Activated naive CD4-positive, alpha-beta T cell treated with anti-CD3 and anti-CD28 coated beads, Interleukin-2, amount 10 ng/mL, durations not matched to agents 7 days and 5 days (primary cell): Measurements from ENCODE around the gene SEMA5B.

Experiments used
- CTCF ChIA-PET: fragments of 350-600 bp; sonication (Branson Sonifier 250); formaldehyde crosslinking; loops from one replicate; lab custom pipeline; 2021; ENCODE audit warnings: antibody characterized with exemption; lab: Charles Lee
- DNase-seq: peaks from one replicate; pipeline ENCODE4 v3.0.0-alpha.2; 2020
- H3K27ac Mint-ChIP-seq: one replicate; pipeline ENCODE4 v1.8.0; 2021; ENCODE audit warnings: mild to moderate bottlenecking, moderate library complexity, mixed read lengths
- H3K27me3 Mint-ChIP-seq: one replicate; pipeline ENCODE4 v1.8.0; 2021; ENCODE audit warnings: mild to moderate bottlenecking, mixed read lengths
- H3K36me3 Mint-ChIP-seq: one replicate; pipeline ENCODE4 v1.8.0; 2021; ENCODE audit warnings: mixed read lengths
- H3K4me1 Mint-ChIP-seq: one replicate; pipeline ENCODE4 v1.8.0; 2021; ENCODE audit warnings: mixed read lengths
- H3K4me3 Mint-ChIP-seq: one replicate; pipeline ENCODE4 v1.8.0; 2021; ENCODE audit warnings: mild to moderate bottlenecking, moderate library complexity, mixed read lengths
- H3K9me3 Mint-ChIP-seq: one replicate; pipeline ENCODE4 v1.8.0; 2021; ENCODE audit warnings: mixed read lengths

SEMA5B gene

GRCh38 chr3:123024056-123024455, 3.5 kb downstream of the SEMA5B start:
- Mint-ChIP-seq H3K27me3 (peaks cover 35% of the 10 kb centered on the region), H3K4me3 (no peak overlapping the region), H3K36me3 (no peaks in the 10 kb centered on the region), H3K9me3 (no peaks in the 10 kb centered on the region), H3K27ac (no peak overlapping the region), H3K4me1 (peaks cover 16% of the 10 kb centered on the region)
- CTCF ChIA-PET: interaction anchor here (0.6 to 1.9 kb wide), 2 partner anchors 76 to 81 kb away, joined by 3 to 5 read pairs; no protein-coding TSS in a partner anchor
- DNase-seq: no peak

- Mint-ChIP-seq H3K4me3 (no peak overlapping the region), H3K9me3 (no peaks in the 10 kb centered on the region), H3K27ac (no peak overlapping the region), H3K27me3 (peaks cover 55% of the 10 kb centered on the region), H3K4me1 (peaks cover 9% of the 10 kb centered on the region), H3K36me3 (no peaks in the 10 kb centered on the region)
- CTCF ChIA-PET: no interaction called here
- DNase-seq: no peak
Observed at GRCh38 chr3:123021996-123022510, 5.5 kb downstream of the SEMA5B start.

GRCh38 chr3:123021388-123021787, 6.2 kb downstream of the SEMA5B start:
- Mint-ChIP-seq H3K9me3 (no peaks in the 10 kb centered on the region), H3K4me1 (peaks cover 3% of the 10 kb centered on the region), H3K27ac (no peak overlapping the region), H3K27me3 (peaks cover 57% of the 10 kb centered on the region), H3K36me3 (no peaks in the 10 kb centered on the region), H3K4me3 (no peak overlapping the region)
- DNase-seq: no peak
- CTCF ChIA-PET: interaction anchor here (0.7 to 3.5 kb wide), 3 partner anchors 7 to 271 kb away, joined by 3 to 21 read pairs (median 4); partner anchors contain the start of gene SEMA5B

GRCh38 chr3:123020709-123021108, 6.9 kb downstream of the SEMA5B start:
- DNase-seq: no peak
- CTCF ChIA-PET: interaction anchor here (0.7 to 3.5 kb wide), 5 partner anchors 8 to 272 kb away, joined by 3 to 21 read pairs (median 3); partner anchors contain the start of gene SEMA5B
- no peaks in the 10 kb centered on the region for H3K9me3 Mint-ChIP-seq
- H3K4me3 Mint-ChIP-seq: no peak overlapping the region
- no peak overlapping the region for H3K27ac Mint-ChIP-seq
- no peaks in the 10 kb centered on the region for H3K36me3 Mint-ChIP-seq
- H3K4me1 Mint-ChIP-seq: no peaks in the 10 kb centered on the region
- peaks cover 61% of the 10 kb centered on the region for H3K27me3 Mint-ChIP-seq

- Mint-ChIP-seq H3K4me3 (no peak overlapping the region), H3K9me3 (no peaks in the 10 kb centered on the region), H3K4me1 (no peaks in the 10 kb centered on the region), H3K27ac (no peak overlapping the region), H3K36me3 (no peaks in the 10 kb centered on the region), H3K27me3 (peaks cover 70% of the 10 kb centered on the region)
- DNase-seq: no peak
- CTCF ChIA-PET: interaction anchor here (1.1 to 3.5 kb wide), 2 partner anchors 9 to 71 kb away, joined by 3 to 21 read pairs; partner anchors contain the start of gene SEMA5B
Observed at GRCh38 chr3:123019591-123019990, 8.0 kb downstream of the SEMA5B start.

- CTCF ChIA-PET: interaction anchor here (3.5 kb wide), 1 partner anchor 10 kb away, joined by 21 read pairs; the partner anchor contains the start of gene SEMA5B
- Mint-ChIP-seq H3K4me3 (no peak overlapping the region), H3K4me1 (no peaks in the 10 kb centered on the region), H3K36me3 (no peaks in the 10 kb centered on the region), H3K27me3 (peaks cover 72% of the 10 kb centered on the region), H3K9me3 (no peaks in the 10 kb centered on the region), H3K27ac (no peak overlapping the region)
- DNase-seq: no peak
Observed at GRCh38 chr3:123019161-123019560, 8.4 kb downstream of the SEMA5B start.

- H3K27me3 Mint-ChIP-seq: peaks cover 77% of the 10 kb centered on the region
- no peak overlapping the region for H3K27ac Mint-ChIP-seq
- H3K4me1 Mint-ChIP-seq: no peaks in the 10 kb centered on the region
- no peaks in the 10 kb centered on the region for H3K36me3 Mint-ChIP-seq
- no peak overlapping the region for H3K4me3 Mint-ChIP-seq
- CTCF ChIA-PET: interaction anchor here (3.5 kb wide), 1 partner anchor 10 kb away, joined by 21 read pairs; the partner anchor contains the start of gene SEMA5B
- no peak for DNase-seq
- H3K9me3 Mint-ChIP-seq: no peaks in the 10 kb centered on the region
Observed at GRCh38 chr3:123018683-123019082, 8.9 kb downstream of the SEMA5B start.

GRCh38 chr3:123015596-123015995, 12.0 kb downstream of the SEMA5B start:
- H3K27me3 Mint-ChIP-seq: peaks cover 78% of the 10 kb centered on the region
- H3K4me3 Mint-ChIP-seq: no peak overlapping the region
- H3K27ac Mint-ChIP-seq: no peak overlapping the region
- no peaks in the 10 kb centered on the region for H3K4me1 Mint-ChIP-seq
- CTCF ChIA-PET: interaction anchor here (0.9 kb wide), 1 partner anchor 12 kb away, joined by 4 read pairs; the partner anchor contains the start of gene SEMA5B
- no peaks in the 10 kb centered on the region for H3K9me3 Mint-ChIP-seq
- no peaks in the 10 kb centered on the region for H3K36me3 Mint-ChIP-seq
- DNase-seq: no peak

- no peak overlapping the region for H3K27ac Mint-ChIP-seq
- peaks cover 80% of the 10 kb centered on the region for H3K27me3 Mint-ChIP-seq
- CTCF ChIA-PET: no interaction called here
- no peaks in the 10 kb centered on the region for H3K36me3 Mint-ChIP-seq
- H3K4me1 Mint-ChIP-seq: no peaks in the 10 kb centered on the region
- H3K9me3 Mint-ChIP-seq: no peaks in the 10 kb centered on the region
- no peak for DNase-seq
- no peak overlapping the region for H3K4me3 Mint-ChIP-seq
Observed at GRCh38 chr3:123013876-123014275, 13.7 kb downstream of the SEMA5B start.

- CTCF ChIA-PET: interaction anchor here (0.6 kb wide), 1 partner anchor 29 kb away, joined by 3 read pairs; no protein-coding TSS in a partner anchor
- Mint-ChIP-seq H3K27me3 (peaks cover 77% of the 10 kb centered on the region), H3K36me3 (no peaks in the 10 kb centered on the region), H3K4me3 (no peak overlapping the region), H3K27ac (no peak overlapping the region), H3K4me1 (no peaks in the 10 kb centered on the region), H3K9me3 (no peaks in the 10 kb centered on the region)
- DNase-seq: no peak
Observed at GRCh38 chr3:123012652-123013051, 14.9 kb downstream of the SEMA5B start.

GRCh38 chr3:123011447-123011846, 16.1 kb downstream of the SEMA5B start:
- Mint-ChIP-seq H3K4me1 (no peaks in the 10 kb centered on the region), H3K4me3 (no peak overlapping the region), H3K27ac (no peak overlapping the region), H3K27me3 (peaks cover 79% of the 10 kb centered on the region), H3K9me3 (no peaks in the 10 kb centered on the region), H3K36me3 (no peaks in the 10 kb centered on the region)
- DNase-seq: no peak
- CTCF ChIA-PET: interaction anchor here (1.0 kb wide), 1 partner anchor 70 kb away, joined by 3 read pairs; no protein-coding TSS in a partner anchor

GRCh38 chr3:123008840-123009239, 18.7 kb downstream of the SEMA5B start:
- CTCF ChIA-PET: interaction anchor here (1.1 to 1.7 kb wide), 2 partner anchors 12 to 254 kb away, joined by 3 to 4 read pairs; no protein-coding TSS in a partner anchor
- Mint-ChIP-seq H3K27me3 (peaks cover 78% of the 10 kb centered on the region), H3K4me3 (no peak overlapping the region)

GRCh38 chr3:123006609-123007008, 21.0 kb downstream of the SEMA5B start:
- CTCF ChIA-PET: interaction anchor here (1.9 kb wide), 1 partner anchor 252 kb away, joined by 5 read pairs; no protein-coding TSS in a partner anchor
- H3K36me3 Mint-ChIP-seq: no peaks in the 10 kb centered on the region
- no peaks in the 10 kb centered on the region for H3K4me1 Mint-ChIP-seq
- H3K27ac Mint-ChIP-seq: no peak overlapping the region
- no peak overlapping the region for H3K4me3 Mint-ChIP-seq
- no peaks in the 10 kb centered on the region for H3K9me3 Mint-ChIP-seq
- H3K27me3 Mint-ChIP-seq: peaks cover 76% of the 10 kb centered on the region
- no peak for DNase-seq

More at GRCh38 chr3:123008840-123009239, 18.7 kb downstream of the SEMA5B start:
- H3K4me1 Mint-ChIP-seq: no peaks in the 10 kb centered on the region
- no peaks in the 10 kb centered on the region for H3K36me3 Mint-ChIP-seq
- H3K9me3 Mint-ChIP-seq: no peaks in the 10 kb centered on the region
- H3K27ac Mint-ChIP-seq: no peak overlapping the region
- no peak for DNase-seq

- no peaks in the 10 kb centered on the region for H3K36me3 Mint-ChIP-seq
- H3K4me1 Mint-ChIP-seq: no peaks in the 10 kb centered on the region
- H3K27ac Mint-ChIP-seq: no peak overlapping the region
- CTCF ChIA-PET: no interaction called here
- no peak for DNase-seq
- H3K4me3 Mint-ChIP-seq: no peak overlapping the region
- no peaks in the 10 kb centered on the region for H3K9me3 Mint-ChIP-seq
- H3K27me3 Mint-ChIP-seq: peaks cover 74% of the 10 kb centered on the region
Observed at GRCh38 chr3:123005291-123005690, 22.3 kb downstream of the SEMA5B start.
